ENCODE measurements around the gene ZMPSTE24.
A peak's percentile ranks its signal among the peaks of the same experiment; 100 is the strongest.

ZMPSTE24 gene

GRCh38 chr1:40268211-40268610 lies 10.2 kb downstream of the ZMPSTE24 start:
- Mint-ChIP-seq H3K27ac (no peak overlapping the region), H3K36me3 (ENCODE audit: low read depth) (peaks cover 62% of the 10 kb centered on the region), H3K27me3 (no peaks in the 10 kb centered on the region), H3K9me3 (no peaks in the 10 kb centered on the region), H3K4me1 (ENCODE audit: low read depth) (peaks cover 5% of the 10 kb centered on the region), H3K4me3 (no peak overlapping the region)
- intact Hi-C loops (cut with micrococcal nuclease): loop anchor here (10.0 kb wide), 1 partner anchor 183 kb away; no protein-coding TSS in a partner anchor

- Mint-ChIP-seq H3K9me3 (no peaks in the 10 kb centered on the region), H3K27ac (peak overlapping the region; percentile 2), H3K36me3 (ENCODE audit: low read depth) (peaks cover 69% of the 10 kb centered on the region), H3K4me1 (ENCODE audit: low read depth) (peaks cover 15% of the 10 kb centered on the region), H3K4me3 (no peak overlapping the region), H3K27me3 (no peaks in the 10 kb centered on the region)
- intact Hi-C loops (cut with micrococcal nuclease): loop anchor here (10.0 kb wide), 1 partner anchor 55 kb away; no protein-coding TSS in a partner anchor
Measured at GRCh38 chr1:40270152-40270834, 12.3 kb downstream of the ZMPSTE24 start.

GRCh38 chr1:40272653-40273213 lies 14.7 kb downstream of the ZMPSTE24 start:
- Mint-ChIP-seq H3K4me3 (no peak overlapping the region), H3K9me3 (no peaks in the 10 kb centered on the region), H3K4me1 (ENCODE audit: low read depth) (peaks cover 20% of the 10 kb centered on the region), H3K27ac (no peak overlapping the region), H3K27me3 (no peaks in the 10 kb centered on the region), H3K36me3 (ENCODE audit: low read depth) (peaks cover 77% of the 10 kb centered on the region)
- intact Hi-C loops (cut with micrococcal nuclease): loop anchor here (10.0 kb wide), 1 partner anchor 52 kb away; no protein-coding TSS in a partner anchor

GRCh38 chr1:40273547-40274166 lies 15.6 kb downstream of the ZMPSTE24 start:
- Mint-ChIP-seq H3K27me3 (no peaks in the 10 kb centered on the region), H3K4me1 (ENCODE audit: low read depth) (peaks cover 20% of the 10 kb centered on the region), H3K27ac (no peak overlapping the region), H3K4me3 (no peak overlapping the region), H3K9me3 (no peaks in the 10 kb centered on the region), H3K36me3 (ENCODE audit: low read depth) (peaks cover 68% of the 10 kb centered on the region)
- intact Hi-C loops (cut with micrococcal nuclease): loop anchor here (10.0 kb wide), 1 partner anchor 51 kb away; no protein-coding TSS in a partner anchor

GRCh38 chr1:40274331-40274730 lies 16.3 kb downstream of the ZMPSTE24 start:
- peak overlapping the region; percentile 4 for H3K27ac Mint-ChIP-seq

GRCh38 chr1:40276122-40276521 lies 18.1 kb downstream of the ZMPSTE24 start:
- Mint-ChIP-seq H3K27me3 (no peaks in the 10 kb centered on the region), H3K27ac (no peak overlapping the region), H3K4me3 (no peak overlapping the region), H3K9me3 (no peaks in the 10 kb centered on the region), H3K4me1 (ENCODE audit: low read depth) (peaks cover 14% of the 10 kb centered on the region), H3K36me3 (ENCODE audit: low read depth) (peaks cover 60% of the 10 kb centered on the region)
- intact Hi-C loops (cut with micrococcal nuclease): loop anchor here (10.0 kb wide), 1 partner anchor 49 kb away; no protein-coding TSS in a partner anchor

More at GRCh38 chr1:40274331-40274730, 16.3 kb downstream of the ZMPSTE24 start:
- peaks cover 20% of the 10 kb centered on the region for H3K4me1 Mint-ChIP-seq (ENCODE audit: low read depth)
- peaks cover 63% of the 10 kb centered on the region for H3K36me3 Mint-ChIP-seq (ENCODE audit: low read depth)
- intact Hi-C loops (cut with micrococcal nuclease): loop anchor here (10.0 kb wide), 1 partner anchor 50 kb away; no protein-coding TSS in a partner anchor
- H3K9me3 Mint-ChIP-seq: no peaks in the 10 kb centered on the region
- H3K27me3 Mint-ChIP-seq: no peaks in the 10 kb centered on the region
- no peak overlapping the region for H3K4me3 Mint-ChIP-seq

- no peaks in the 10 kb centered on the region for H3K9me3 Mint-ChIP-seq
- H3K36me3 Mint-ChIP-seq (ENCODE audit: low read depth): peaks cover 67% of the 10 kb centered on the region
- H3K27me3 Mint-ChIP-seq: no peaks in the 10 kb centered on the region
- no peak overlapping the region for H3K27ac Mint-ChIP-seq
- no peak overlapping the region for H3K4me3 Mint-ChIP-seq
- intact Hi-C loops (cut with micrococcal nuclease): no loop called here
- H3K4me1 Mint-ChIP-seq (ENCODE audit: low read depth): no peaks in the 10 kb centered on the region
Measured at GRCh38 chr1:40281853-40282252, 23.8 kb downstream of the ZMPSTE24 start.

- Mint-ChIP-seq H3K27ac (no peak overlapping the region), H3K9me3 (no peaks in the 10 kb centered on the region), H3K4me3 (no peak overlapping the region), H3K27me3 (no peaks in the 10 kb centered on the region), H3K4me1 (ENCODE audit: low read depth) (no peaks in the 10 kb centered on the region), H3K36me3 (ENCODE audit: low read depth) (peaks cover 86% of the 10 kb centered on the region)
- intact Hi-C loops (cut with micrococcal nuclease): no loop called here
Measured at GRCh38 chr1:40291293-40291692, 33.3 kb downstream of the ZMPSTE24 start.

GRCh38 chr1:40299366-40300248 lies 41.6 kb downstream of the ZMPSTE24 start:
- intact Hi-C loops (cut with micrococcal nuclease): no loop called here
- H3K27me3 Mint-ChIP-seq: peaks cover 1% of the 10 kb centered on the region
- H3K9me3 Mint-ChIP-seq: no peaks in the 10 kb centered on the region
- no peak overlapping the region for H3K27ac Mint-ChIP-seq
- H3K4me1 Mint-ChIP-seq (ENCODE audit: low read depth): no peaks in the 10 kb centered on the region
- H3K36me3 Mint-ChIP-seq (ENCODE audit: low read depth): peaks cover 7% of the 10 kb centered on the region
- no peak overlapping the region for H3K4me3 Mint-ChIP-seq

- Mint-ChIP-seq H3K27ac (no peak overlapping the region), H3K4me3 (no peak overlapping the region), H3K4me1 (ENCODE audit: low read depth) (no peaks in the 10 kb centered on the region), H3K9me3 (no peaks in the 10 kb centered on the region), H3K27me3 (peaks cover 1% of the 10 kb centered on the region), H3K36me3 (ENCODE audit: low read depth) (peaks cover 1% of the 10 kb centered on the region)
- intact Hi-C loops (cut with micrococcal nuclease): no loop called here
Measured at GRCh38 chr1:40300249-40300567, 42.2 kb downstream of the ZMPSTE24 start.

GRCh38 chr1:40300651-40301050 lies 42.6 kb downstream of the ZMPSTE24 start:
- Mint-ChIP-seq H3K27me3 (peaks cover 1% of the 10 kb centered on the region), H3K4me1 (ENCODE audit: low read depth) (no peaks in the 10 kb centered on the region), H3K27ac (no peak overlapping the region), H3K9me3 (no peaks in the 10 kb centered on the region), H3K36me3 (ENCODE audit: low read depth) (no peaks in the 10 kb centered on the region), H3K4me3 (no peak overlapping the region)
- intact Hi-C loops (cut with micrococcal nuclease): no loop called here

- H3K4me3 Mint-ChIP-seq: no peak overlapping the region
- H3K4me1 Mint-ChIP-seq (ENCODE audit: low read depth): no peaks in the 10 kb centered on the region
- peaks cover 1% of the 10 kb centered on the region for H3K27me3 Mint-ChIP-seq
- intact Hi-C loops (cut with micrococcal nuclease): no loop called here
- no peaks in the 10 kb centered on the region for H3K9me3 Mint-ChIP-seq
- H3K27ac Mint-ChIP-seq: no peak overlapping the region
- H3K36me3 Mint-ChIP-seq (ENCODE audit: low read depth): no peaks in the 10 kb centered on the region
Measured at GRCh38 chr1:40301066-40301465, 43.0 kb downstream of the ZMPSTE24 start.

- H3K9me3 Mint-ChIP-seq: no peaks in the 10 kb centered on the region
- H3K27me3 Mint-ChIP-seq: peaks cover 1% of the 10 kb centered on the region
- no peak overlapping the region for H3K4me3 Mint-ChIP-seq
- H3K36me3 Mint-ChIP-seq (ENCODE audit: low read depth): no peaks in the 10 kb centered on the region
- H3K27ac Mint-ChIP-seq: no peak overlapping the region
- no peaks in the 10 kb centered on the region for H3K4me1 Mint-ChIP-seq (ENCODE audit: low read depth)
- intact Hi-C loops (cut with micrococcal nuclease): no loop called here
Measured at GRCh38 chr1:40301541-40302299, 43.7 kb downstream of the ZMPSTE24 start.

Measured in dendritic cell treated with granulocyte-macrophage colony-stimulating factor and Interleukin-4, amounts not matched to agents 40 ng/mL and 50 ng/mL, for 4 days (primary cell).